IMR-90 (cell line): ENCODE measurements around the gene GRK2. TPM values are rescaled to one million over a fixed set of nuclear protein-coding genes. Genes with fewer than 3 reads are reported as not detected.

Source experiments
- ATAC-seq: fragments of 200-7000 bp; cut with Tn5 transposase; 2 replicates; pipeline ENCODE4 v1.9.1; 2020; ENCODE audit warnings: low read depth, mild to moderate bottlenecking, moderate library complexity
- BruUV-seq: library from RNA; stranded (reverse); fragments of 400-500 nt; replicated peaks from 2 replicates; lab custom pipeline; 2021; lab: Mats Ljungman, UMichigan
- CTCF ChIA-PET: fragments of 300-600 bp; formaldehyde crosslinking; extraction: SDS; loops from one replicate; lab custom pipeline; 2021; ENCODE audit warnings: antibody characterized with exemption; lab: Yijun Ruan, JAX
- POLR2A ChIA-PET: fragments of 300-600 bp; sonication (Branson Sonifier 250); formaldehyde crosslinking; loops from one replicate; lab custom pipeline; 2022; ENCODE audit warnings: antibody characterized with exemption; ENCODE audit not compliant: unreplicated experiment; lab: Charles Lee
- DNase-seq: peaks from one replicate; pipeline ENCODE4 v3.0.0; 2013
- H2AFZ ChIP-seq: replicated peaks from 2 replicates; pipeline ENCODE3; 2013; ENCODE audit warnings: low read length, mild to moderate bottlenecking; ENCODE audit not compliant: poor library complexity
- H2AK5ac ChIP-seq: 2 replicates; pipeline ENCODE4 v1.6.1; 2013; ENCODE audit warnings: low read depth, low read length, inconsistent platforms
- H2AK9ac ChIP-seq: replicated peaks from 2 replicates; pipeline ENCODE3; 2013; ENCODE audit warnings: mild to moderate bottlenecking, low read depth, low read length, moderate library complexity; ENCODE audit not compliant: poor library complexity
- H2BK120ac ChIP-seq: 2 replicates; pipeline ENCODE4 v1.6.1; 2013; ENCODE audit warnings: low read depth, low read length, inconsistent platforms
- H2BK15ac ChIP-seq: 3 replicates; pipeline ENCODE4 v1.6.1; 2013; ENCODE audit warnings: low read depth, low read length, inconsistent platforms
- H2BK20ac ChIP-seq: 2 replicates; pipeline ENCODE4 v1.6.1; 2013; ENCODE audit warnings: low read depth, mild to moderate bottlenecking, inconsistent platforms, low read length, moderate library complexity
- H2BK5ac ChIP-seq: 2 replicates; pipeline ENCODE4 v1.6.1; 2013; ENCODE audit warnings: mild to moderate bottlenecking, low read depth, low read length, inconsistent platforms; ENCODE audit not compliant: poor library complexity, severe bottlenecking
- H3K14ac ChIP-seq: replicated peaks from 2 replicates; pipeline ENCODE4 v1.6.1; 2013; ENCODE audit warnings: low read depth, low read length, inconsistent platforms
- H3K18ac ChIP-seq: 2 replicates; pipeline ENCODE4 v1.6.1; 2013; ENCODE audit warnings: low read depth, low read length, control low read depth
- H3K23ac ChIP-seq: 2 replicates; pipeline ENCODE4 v1.6.1; 2013; ENCODE audit warnings: low read depth, low read length, inconsistent platforms
- H3K27ac ChIP-seq: 2 replicates; pipeline ENCODE4 v1.5.1; 2013; ENCODE audit warnings: mild to moderate bottlenecking, control low read depth, low read length; ENCODE audit not compliant: insufficient read depth
- H3K27me3 ChIP-seq: 2 replicates; pipeline ENCODE4 v1.6.1; 2013; ENCODE audit warnings: low read length; ENCODE audit not compliant: control insufficient read depth, insufficient read depth
- H3K36me3 ChIP-seq: 2 replicates; pipeline ENCODE4 v1.6.1; 2013; ENCODE audit warnings: low read length, mixed read lengths; ENCODE audit not compliant: control insufficient read depth, insufficient read depth
- H3K4ac ChIP-seq: 2 replicates; pipeline ENCODE4 v1.6.1; 2013; ENCODE audit warnings: low read depth, low read length, inconsistent platforms
- H3K4me1 ChIP-seq: 2 replicates; pipeline ENCODE4 v1.6.1; 2013; ENCODE audit warnings: low read length, mixed read lengths; ENCODE audit not compliant: control insufficient read depth, insufficient read depth
- H3K4me2 ChIP-seq: 2 replicates; pipeline ENCODE4 v1.6.1; 2013; ENCODE audit warnings: low read depth, mild to moderate bottlenecking, control low read depth, low read length, moderate library complexity
- H3K4me3 ChIP-seq: 2 replicates; pipeline ENCODE4 v1.5.1; 2013; ENCODE audit warnings: low read depth, mild to moderate bottlenecking, control low read depth, low read length, moderate library complexity; ENCODE audit not compliant: insufficient read depth
- H3K56ac ChIP-seq: 2 replicates; pipeline ENCODE4 v1.6.1; 2013; ENCODE audit warnings: low read length, inconsistent platforms; ENCODE audit not compliant: insufficient read depth; ENCODE audit errors: extremely low read depth
- H3K79me1 ChIP-seq, 2 experiments: 2 replicates each; pipeline ENCODE4 v1.6.1; 2013; ENCODE audit warnings: low read length in 2 of 2, inconsistent platforms in 1 of 2, low read depth in 1 of 2
- H3K9ac ChIP-seq: 2 replicates; pipeline ENCODE4 v1.6.1; 2013; ENCODE audit warnings: low read depth, low read length, control low read depth
- H3K9me1 ChIP-seq: 2 replicates; pipeline ENCODE4 v1.6.1; 2013; ENCODE audit warnings: low read length, inconsistent platforms; ENCODE audit not compliant: insufficient read depth
- H3K9me3 ChIP-seq: 2 replicates; pipeline ENCODE4 v1.6.1; 2013; ENCODE audit warnings: low read length; ENCODE audit not compliant: control insufficient read depth, insufficient read depth
- H4K20me1 ChIP-seq: 2 replicates; pipeline ENCODE4 v1.6.1; 2013; ENCODE audit warnings: low read length, inconsistent platforms; ENCODE audit not compliant: insufficient read depth
- H4K5ac ChIP-seq: 2 replicates; pipeline ENCODE4 v1.6.1; 2013; ENCODE audit warnings: mild to moderate bottlenecking, low read depth, low read length, control low read depth
- H4K8ac ChIP-seq, 2 experiments: 2 replicates each; pipeline ENCODE4 v1.6.1; 2013; ENCODE audit warnings: low read depth in 2 of 2, low read length in 2 of 2, control low read depth in 1 of 2, inconsistent platforms in 1 of 2
- H4K91ac ChIP-seq: 2 replicates; pipeline ENCODE4 v1.6.1; 2013; ENCODE audit warnings: low read depth, low read length, inconsistent platforms; ENCODE audit not compliant: insufficient read depth
- CHD1 ChIP-seq: IDR thresholded peaks from 2 replicates; pipeline ENCODE4 v1.6.1; 2012; ENCODE audit warnings: low read depth, low read length, improper control_type of control experiment
- CTCF ChIP-seq: conservative IDR thresholded peaks from 2 replicates; pipeline ENCODE4 v1.5.1; 2012; ENCODE audit warnings: mild to moderate bottlenecking, low read depth, low read length, improper control_type of control experiment
- ELK1 ChIP-seq: fragments of 150-350 bp; IDR thresholded peaks from 2 replicates; pipeline ENCODE4 v1.6.1; 2016; ENCODE audit warnings: low read depth, mild to moderate bottlenecking, low read length, moderate library complexity, borderline replicate concordance
- SMC3 ChIP-seq: fragments of 150-350 bp; IDR thresholded peaks from 2 replicates; pipeline ENCODE4 v1.6.1; 2016; ENCODE audit warnings: low read depth, mild to moderate bottlenecking, antibody characterized with exemption, low read length, moderate library complexity
- WGBS, 2 experiments: methylation state at CpG; one replicate each; pipeline versions ENCODE4 v1.1.5 to v1.1.7; 2013; ENCODE audit warnings: missing lambda C conversion rate in 2 of 2; ENCODE audit not compliant: insufficient read length in 1 of 2; ENCODE audit errors: extremely low coverage in 2 of 2; 5-methylcytosine and 5-hydroxymethylcytosine counted together
- dilution Hi-C: fragments of 300-500 bp; cut with HindIII; formaldehyde crosslinking; loops from one replicate; pipeline ENCODE4 v1.14.3; 2018; ENCODE audit warnings: low sequenced_read_pairs; ENCODE audit not compliant: unreplicated experiment
- in situ Hi-C: fragments of 300-500 bp; cut with MboI; formaldehyde crosslinking; loops from 3 replicates; pipeline ENCODE4 v1.14.3; 2019; ENCODE audit warnings: low sequenced_read_pairs, inconsistent platforms, mixed read lengths
- intact Hi-C: fragments of 100-400 bp; cut with micrococcal nuclease; formaldehyde crosslinking; loops from 2 replicates; pipeline ENCODE4 v1.10.0; 2022
- polyA plus RNA-seq, 3 experiments: library from polyadenylated mRNA; depleted of rRNA; stranded (reverse); fragments of >200 nt; gene quantifications; 2 replicates each; pipeline ENCODE4 v1.2.3, GENCODE V29; 2012; ENCODE audit warnings: low replicate concordance in 1 of 3
- total RNA-seq: library from RNA; depleted of rRNA; stranded (reverse); fragments of >200 nt; gene quantifications from 2 replicates; pipeline ENCODE4 v1.2.3, GENCODE V29; 2012

GRK2 gene
- total and polyA plus RNA-seq, 2 of the 4 experiments (the other 2 are of a cell fraction): 26.7 to 41.8 TPM

GRCh38 chr11:67280341-67280787 is 14.1 kb downstream of the GRK2 start:
- no peak overlapping the region for H3K4me3 ChIP-seq
- 93% methylated on average over 5 of the region's 13 CpGs; no CpG with 5 or more reads in 1 of the 2 experiments for whole genome bisulfite sequencing, 2 experiments
- H2AK5ac ChIP-seq: no peak overlapping the region
- peaks cover 59% of the 10 kb centered on the region for H3K36me3 ChIP-seq
- H3K4me2 ChIP-seq: no peak overlapping the region
- no peak overlapping the region for H3K56ac ChIP-seq
- ChIA-PET POLR2A (no interaction called here), CTCF (no interaction called here)
- ATAC-seq: no peak
- peaks cover 22 to 57% of the 10 kb centered on the region in 2 experiments for H3K79me1 ChIP-seq
- no peaks in the 10 kb centered on the region for H3K9me3 ChIP-seq
- H3K14ac ChIP-seq: no peak overlapping the region
- no peak overlapping the region for H2AFZ ChIP-seq
- no peak overlapping the region for H2BK15ac ChIP-seq
- no TSS peak for BruUV-seq
- H2BK20ac ChIP-seq: no peak overlapping the region
- H3K9ac ChIP-seq: no peak overlapping the region
- peaks cover 8% of the 10 kb centered on the region for H3K9me1 ChIP-seq
- no peak overlapping the region for H3K23ac ChIP-seq
- no peak overlapping the region for H4K5ac ChIP-seq
- no peak overlapping the region for H2AK9ac ChIP-seq
- no peak overlapping the region for H3K4ac ChIP-seq
- in situ Hi-C loops (no loop called here), intact Hi-C loops (no loop called here), dilution Hi-C loops (no loop called here)
- peaks cover 5% of the 10 kb centered on the region for H4K20me1 ChIP-seq
- peaks cover 14% of the 10 kb centered on the region for H3K4me1 ChIP-seq
- no peak overlapping the region for H2BK5ac ChIP-seq
- H3K18ac ChIP-seq: no peak overlapping the region
- no peak overlapping the region for H2BK120ac ChIP-seq
- H3K27ac ChIP-seq: no peak overlapping the region
- no peak overlapping the region for H4K8ac ChIP-seq
- no peak overlapping the region for H4K91ac ChIP-seq
- no peaks in the 10 kb centered on the region for H3K27me3 ChIP-seq
- TF ChIP-seq ELK1: no peak
- TF ChIP-seq CHD1: no peak
- TF ChIP-seq SMC3: no peak
- TF ChIP-seq CTCF: no peak
- no peak for DNase-seq
